Upper lobe of left lung (tissue), 4 donors: ENCODE data around the gene PARD3B.

Experiments used
- CTCF ChIP-seq, 6 experiments: fragments of 450-650 bp in 4 of 6; fragments of 200-600 bp in 2 of 6; sonication (generic) in 2 of 6; IDR thresholded peaks; one replicate each; pipeline ENCODE4 v1.5.1; 2016 to 2019; ENCODE audit warnings: antibody characterized with exemption in 6 of 6
- POLR2A ChIP-seq, 4 donors: fragments of 450-650 bp; IDR thresholded peaks; one replicate each; pipeline ENCODE4 v1.5.1; 2016 to 2017; ENCODE audit warnings: antibody characterized with exemption in 4 of 4, mild to moderate bottlenecking in 2 of 4

DNA sequence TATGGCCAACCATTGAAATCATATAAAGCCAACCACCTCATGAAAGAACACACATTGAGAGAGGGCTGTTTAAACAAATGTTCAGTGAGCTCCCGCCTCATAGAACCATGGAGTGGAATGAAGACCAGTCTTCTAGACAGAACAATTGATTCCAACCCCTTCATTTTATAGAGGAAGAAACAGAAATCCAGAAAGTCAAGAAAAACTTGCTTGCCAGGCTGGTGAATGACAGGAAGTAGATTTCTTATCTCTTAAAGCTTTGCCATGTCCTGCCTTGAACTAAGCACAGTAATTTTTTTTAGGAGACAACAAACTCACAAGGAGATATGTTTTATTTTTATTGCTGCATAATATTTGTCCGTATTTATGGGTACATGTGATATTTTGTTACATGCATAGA, 1120.5 kb downstream of the PARD3B start:
- no peak for TF ChIP-seq POLR2A (IDR thresholded peaks at IDR 0.05)
- no peak for TF ChIP-seq CTCF (IDR thresholded peaks at IDR 0.05)
